GM19328 (cell line): ENCODE results near the gene SMIM33.
"Not testable (repeated sequence)": the region's sequence is repeated elsewhere in the genome, so short reads cannot be mapped to it uniquely, and the experiment has no call there.

ENCODE experiments used
- ATAC-seq: cut with Tn5 transposase; IDR thresholded peaks from one replicate; pipeline ENCODE4 v1.9.1; 2021; ENCODE audit warnings: mild to moderate bottlenecking, moderate library complexity; ENCODE audit not compliant: unreplicated experiment

The SMIM33 gene

GRCh38 chr5:139456776-139457175, 14.0 kb upstream of the SMIM33 start:
- ATAC-seq, result no peak

GRCh38 chr5:139457241-139457640, 13.6 kb upstream of the SMIM33 start:
- no peak for ATAC-seq

- no peak for ATAC-seq
These were observed 13.0 kb upstream of the SMIM33 start for GRCh38 chr5:139457653-139458306.

- no peak for ATAC-seq
These were observed 12.0 kb upstream of the SMIM33 start for GRCh38 chr5:139458580-139459407.

- ATAC-seq, result no peak
These were observed 11.3 kb upstream of the SMIM33 start for GRCh38 chr5:139459451-139459934.

GRCh38 chr5:139460455-139460854, 10.3 kb upstream of the SMIM33 start:
- no peak for ATAC-seq

- ATAC-seq, result no peak
These were observed 9.6 kb upstream of the SMIM33 start for GRCh38 chr5:139461176-139461575.

- no peak for ATAC-seq
These were observed 9.1 kb upstream of the SMIM33 start for GRCh38 chr5:139461698-139462097.

GRCh38 chr5:139462586-139463276, 8.1 kb upstream of the SMIM33 start, which contains the start of gene ECSCR:
Gene ECSCR, minus strand, starts transcription at chr5:139462743. Its CDS starts 73 bp downstream, at chr5:139462670.
- no peak for ATAC-seq

- no peak for ATAC-seq
These were observed 2.3 kb upstream of the SMIM33 start for GRCh38 chr5:139468421-139468931.

- no peak for ATAC-seq
These were observed 1.7 kb downstream of the SMIM33 start for GRCh38 chr5:139472386-139473030.

- no peak for ATAC-seq
These were observed 2.3 kb downstream of the SMIM33 start for GRCh38 chr5:139473105-139473504.

GRCh38 chr5:139473565-139473964, 2.8 kb downstream of the SMIM33 start:
- ATAC-seq, result no peak

GRCh38 chr5:139474890-139475791, 4.3 kb downstream of the SMIM33 start:
- no peak for ATAC-seq

GRCh38 chr5:139475865-139476617, 5.2 kb downstream of the SMIM33 start:
- ATAC-seq, result no peak

- not testable (repeated sequence) for ATAC-seq
These were observed 8.0 kb downstream of the SMIM33 start for GRCh38 chr5:139478657-139479423.

GRCh38 chr5:139479729-139480128, 8.9 kb downstream of the SMIM33 start:
- not testable (repeated sequence) for ATAC-seq

GRCh38 chr5:139481122-139481533, 10.3 kb downstream of the SMIM33 start:
- ATAC-seq, result no peak
